NCI-H2107 treated with DMSO at 0.1 percent for 48 hours (cell line): ENCODE data around the gene CHRNA4.

Experiments
- DNase-seq: peaks from one replicate; lab custom pipeline; 2025; ENCODE audit not compliant: unreplicated experiment; lab: John Stamatoyannopoulos, UW

Gene CHRNA4

DNA sequence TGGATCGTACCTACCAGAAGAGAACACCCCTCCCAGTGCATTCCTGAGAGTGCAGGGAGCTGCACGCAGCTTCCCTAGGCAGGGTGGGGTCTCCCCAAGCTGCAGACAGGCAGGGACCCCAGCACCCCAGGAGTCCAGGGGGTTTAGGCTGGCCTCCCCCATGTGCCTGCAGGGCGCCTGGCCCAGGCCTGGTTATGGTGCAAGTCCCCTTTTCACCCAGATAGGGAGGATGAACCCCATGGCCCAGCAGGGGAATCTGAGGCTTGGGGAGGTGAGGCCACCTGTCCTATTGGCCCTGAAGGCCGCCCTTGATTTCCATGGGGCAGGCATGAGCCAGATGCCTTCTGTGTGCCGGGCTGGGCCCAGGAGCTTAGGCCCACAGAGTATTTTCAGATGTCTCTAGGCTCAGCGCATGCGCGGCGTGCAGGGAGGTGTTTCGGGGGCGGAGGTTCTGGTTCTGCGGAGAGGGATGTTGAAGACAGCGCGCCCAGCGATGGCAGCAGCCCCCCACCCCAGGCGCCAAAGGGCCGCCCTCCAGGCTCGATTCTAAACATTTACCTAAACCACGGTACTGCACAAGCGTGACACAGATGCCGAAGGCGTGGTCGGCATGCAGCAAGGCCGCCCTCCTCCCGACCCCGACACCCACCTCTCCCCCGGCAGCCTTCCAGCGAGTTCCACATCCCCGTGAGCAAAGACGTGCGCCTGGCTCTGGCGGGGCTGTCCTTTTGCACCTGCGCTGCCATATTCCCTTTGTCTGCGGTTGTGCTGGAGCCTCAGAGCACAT lies 38.8 kb downstream of the CHRNA4 start:
- no peak for DNase-seq

DNA sequence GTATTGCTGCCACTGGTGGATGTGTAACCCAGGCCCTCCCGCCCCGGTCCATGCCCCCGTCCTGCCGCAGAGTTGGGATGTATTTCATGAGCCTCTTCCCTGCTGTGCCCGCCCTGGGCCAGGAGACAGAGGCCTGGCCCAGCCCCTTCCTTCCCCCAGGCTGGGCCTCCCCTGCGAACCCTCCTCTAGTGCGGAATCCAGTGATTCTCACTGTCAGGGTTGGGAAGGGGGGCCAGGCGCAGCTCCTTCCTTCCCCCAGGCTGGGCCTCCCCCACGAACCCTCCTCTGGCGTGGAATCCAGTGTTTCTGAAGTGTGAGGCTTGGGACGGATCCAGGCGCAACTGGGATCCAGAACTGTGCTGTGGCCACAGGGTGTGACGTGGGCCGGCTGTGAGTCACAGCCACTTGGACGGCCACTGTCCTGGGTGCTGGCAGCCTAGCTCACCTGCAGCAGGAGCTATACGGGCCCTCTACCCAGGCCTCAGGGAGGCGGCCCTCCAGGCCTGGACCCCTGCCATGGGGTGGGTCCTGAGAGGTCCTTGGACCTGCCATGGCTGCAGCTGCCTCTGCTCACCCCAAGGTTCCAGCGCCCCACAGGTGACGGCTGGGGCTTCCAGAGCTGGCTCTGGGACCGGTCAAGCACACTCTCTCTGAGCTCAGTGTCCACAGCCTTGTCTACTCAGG lies 39.9 kb downstream of the CHRNA4 start:
- no peak for DNase-seq

DNA sequence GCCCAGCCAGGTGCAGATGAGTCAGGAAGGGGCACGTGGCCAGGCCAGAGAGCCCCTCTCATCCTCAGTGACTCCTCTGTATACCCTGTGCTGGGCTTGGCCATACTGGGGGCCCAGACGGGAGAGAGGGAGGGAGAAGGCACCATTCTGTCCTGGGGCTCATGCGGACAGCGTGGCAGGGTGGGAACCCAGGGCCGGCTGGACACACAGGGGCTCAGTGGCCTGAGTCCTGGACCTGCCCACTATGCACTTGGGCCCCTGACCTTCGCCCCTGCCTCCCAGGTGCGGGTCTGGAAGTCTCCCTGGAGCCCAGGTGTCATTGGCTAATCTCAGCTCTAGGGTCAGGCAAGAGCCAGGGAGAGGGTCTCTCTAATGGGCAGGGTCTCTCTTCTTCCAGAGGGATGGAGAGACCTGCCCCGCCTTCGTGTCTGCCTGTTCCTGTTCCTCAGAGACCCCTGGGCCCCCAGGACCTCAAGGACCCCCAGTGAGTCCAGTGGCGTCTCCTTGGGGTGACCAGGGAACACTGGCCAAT lies 40.5 kb downstream of the CHRNA4 start:
- DNase-seq: no peak

DNA sequence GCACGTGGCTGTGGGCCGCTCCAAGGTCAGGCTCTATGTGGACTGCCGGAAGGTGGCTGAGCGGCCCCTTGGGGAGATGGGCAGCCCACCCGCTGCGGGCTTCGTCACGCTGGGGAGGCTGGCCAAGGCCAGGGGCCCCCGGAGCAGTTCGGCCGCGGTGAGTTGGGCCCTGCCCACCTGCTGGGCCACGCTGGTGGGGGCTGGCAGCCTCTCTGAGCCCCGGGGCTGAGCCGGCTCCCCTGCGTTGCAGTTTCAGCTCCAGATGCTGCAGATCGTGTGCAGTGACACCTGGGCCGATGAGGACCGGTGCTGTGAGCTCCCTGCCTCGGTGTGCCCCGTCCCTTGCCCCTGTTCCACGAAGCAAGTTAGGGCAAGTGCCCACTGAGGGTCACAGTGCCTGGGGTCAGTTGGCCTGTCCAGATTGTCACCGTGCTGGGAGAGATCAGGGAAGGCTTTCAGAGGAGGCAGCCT lies 41.1 kb downstream of the CHRNA4 start:
- no peak for DNase-seq

DNA sequence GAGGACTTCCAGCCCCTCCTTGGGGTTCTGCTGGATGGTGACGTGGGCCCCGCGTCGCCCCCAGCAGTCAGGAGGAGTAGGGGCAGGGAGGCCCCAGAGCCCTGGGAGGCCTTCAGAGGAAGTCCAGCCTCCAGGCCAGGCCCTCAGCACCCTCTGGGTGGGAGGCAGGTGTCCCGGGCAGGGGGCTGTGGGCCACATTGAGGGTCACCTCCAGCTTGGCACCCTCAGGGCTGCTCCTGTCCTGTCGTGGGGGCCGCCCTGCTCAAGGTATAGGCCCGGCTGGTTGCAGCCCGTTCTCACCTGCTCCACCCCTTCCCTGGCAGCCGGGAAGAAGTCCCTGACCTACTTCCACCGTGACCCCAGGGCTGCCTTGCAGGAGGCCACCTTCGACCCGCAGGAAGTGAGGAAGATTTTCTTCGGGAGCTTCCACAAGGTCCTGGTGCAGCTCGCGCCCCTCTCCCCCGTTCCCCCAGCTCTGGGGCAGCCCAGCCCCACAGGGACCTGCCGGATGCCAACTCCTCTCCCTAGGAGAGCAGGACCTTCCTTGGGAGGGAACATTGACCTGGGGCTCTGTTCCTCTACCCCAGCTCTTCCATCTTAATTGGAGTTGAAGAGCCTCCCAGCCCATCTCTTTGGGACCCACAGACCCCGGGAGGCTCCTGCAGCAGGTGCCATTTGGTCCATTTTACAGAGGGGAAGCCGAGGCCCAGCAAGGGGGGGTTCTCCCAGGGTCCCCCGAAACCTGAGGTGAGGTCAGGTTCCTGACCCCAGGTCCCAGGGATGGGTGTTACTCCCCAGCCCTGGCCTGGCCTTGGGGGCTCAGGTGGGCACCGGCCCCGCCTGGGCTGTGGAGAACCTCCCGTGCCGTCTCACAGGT lies 41.7 kb downstream of the CHRNA4 start:
- no peak for DNase-seq

DNA sequence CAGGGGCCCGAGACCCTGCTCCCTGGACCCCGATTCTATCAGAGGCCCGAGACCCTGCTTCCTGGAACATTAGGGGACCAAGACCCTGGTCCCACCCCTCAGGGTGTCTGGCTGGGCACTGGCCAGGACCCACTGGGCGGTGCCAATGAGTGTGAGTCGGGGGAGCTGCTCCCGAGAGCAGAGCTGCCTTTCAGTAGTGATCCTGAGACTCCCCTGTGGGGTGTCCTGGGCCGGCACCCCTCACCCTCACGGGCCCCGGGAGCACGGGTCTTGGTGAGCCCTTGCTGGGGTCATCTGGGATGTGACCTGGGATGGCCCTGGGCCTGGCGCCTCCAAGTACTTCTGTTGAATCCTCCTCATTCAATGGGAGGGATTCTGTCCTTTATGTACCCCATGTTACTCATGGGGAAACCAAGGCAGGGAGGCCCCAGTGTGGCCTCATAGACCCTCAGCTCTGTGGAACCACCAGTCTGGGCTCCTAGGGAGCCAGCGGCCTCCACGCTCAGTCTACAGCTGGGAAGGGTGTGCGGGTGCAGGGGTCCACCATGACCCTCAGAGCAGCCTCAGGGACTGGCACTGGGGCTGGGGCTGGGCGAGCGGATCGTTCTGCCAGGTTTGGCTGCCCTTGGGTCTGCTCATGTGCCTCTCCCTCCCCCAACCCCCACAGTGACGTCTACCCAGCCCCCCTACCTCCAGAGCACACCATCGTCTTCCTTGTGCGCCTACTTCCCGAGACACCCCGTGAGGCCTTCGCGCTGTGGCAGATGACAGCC lies 42.6 kb downstream of the CHRNA4 start:
- DNase-seq: no peak

DNA sequence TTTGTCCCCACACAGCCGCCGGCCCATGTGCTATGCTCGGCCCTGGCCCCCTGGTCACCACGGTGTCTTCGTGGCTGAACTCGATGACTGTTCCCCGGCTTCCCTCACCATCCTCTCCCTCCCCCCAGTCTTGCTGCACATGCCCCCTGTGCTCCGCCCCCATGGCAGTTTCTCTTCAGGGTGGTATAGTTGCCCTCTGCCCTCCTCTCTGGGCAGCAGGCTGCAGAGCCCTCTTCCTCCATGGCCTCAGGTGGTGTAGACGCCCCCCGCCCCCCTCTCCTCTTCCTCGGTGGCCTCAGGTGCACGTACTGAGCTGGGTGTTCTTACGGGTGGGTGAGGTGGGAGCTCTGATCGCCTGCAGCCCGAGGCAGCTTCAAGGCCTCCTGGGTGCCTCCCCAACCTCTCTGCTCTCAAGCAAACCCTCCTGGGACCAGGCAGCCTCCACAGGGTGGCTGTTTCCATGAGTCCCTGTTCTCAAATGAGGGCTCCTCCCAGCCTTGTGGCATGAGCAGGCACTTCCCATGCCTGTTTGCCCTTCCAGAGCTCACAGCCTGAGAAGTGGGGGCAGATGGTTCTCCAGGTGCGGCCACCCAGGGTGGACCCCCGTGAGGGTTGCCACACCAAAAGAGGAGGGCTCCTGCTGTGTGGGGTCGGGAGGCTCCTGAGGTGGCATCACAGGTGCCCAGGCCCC lies 43.4 kb downstream of the CHRNA4 start:
- peak; percentile 49 for DNase-seq

DNA sequence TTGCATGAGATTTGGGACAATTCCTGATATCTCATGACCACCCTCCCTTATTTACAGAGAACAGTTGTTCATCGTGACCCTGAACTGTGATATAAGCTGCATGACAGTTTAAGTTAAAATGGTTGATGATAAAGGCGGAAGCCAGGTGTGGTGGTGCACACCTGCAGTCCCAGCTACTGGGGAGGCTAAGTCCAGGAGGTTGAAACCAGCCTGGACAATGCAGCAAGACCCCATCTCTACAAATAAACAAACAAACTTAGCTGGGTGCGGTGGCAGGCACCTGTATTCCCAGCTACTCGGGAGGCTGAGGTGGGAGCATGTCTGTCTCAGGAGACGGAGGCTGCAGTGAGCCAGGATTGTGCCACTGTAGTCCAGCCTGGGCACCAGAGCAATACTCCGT lies 44.1 kb downstream of the CHRNA4 start:
- no peak for DNase-seq

DNA sequence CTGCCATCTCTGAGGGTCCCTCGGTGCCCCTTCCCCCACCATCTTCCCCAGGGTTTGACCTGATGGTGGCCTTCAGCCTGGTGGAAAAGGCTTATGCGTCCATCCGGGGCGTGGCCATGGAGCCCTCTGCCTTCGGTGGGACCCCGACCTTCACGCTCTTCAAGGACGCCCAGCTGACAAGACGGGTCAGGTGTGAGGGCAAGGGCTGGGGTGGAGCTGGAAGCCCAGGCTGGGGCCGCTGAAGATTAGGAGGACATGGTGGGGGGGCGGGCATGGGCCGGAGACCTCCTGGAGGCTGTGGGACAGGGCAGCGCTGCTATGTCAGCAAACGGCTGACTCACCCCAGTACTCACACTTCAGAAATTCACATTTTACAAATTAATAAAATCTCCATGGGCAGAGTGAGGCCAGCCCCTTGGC lies 44.6 kb downstream of the CHRNA4 start:
- no peak for DNase-seq

DNA sequence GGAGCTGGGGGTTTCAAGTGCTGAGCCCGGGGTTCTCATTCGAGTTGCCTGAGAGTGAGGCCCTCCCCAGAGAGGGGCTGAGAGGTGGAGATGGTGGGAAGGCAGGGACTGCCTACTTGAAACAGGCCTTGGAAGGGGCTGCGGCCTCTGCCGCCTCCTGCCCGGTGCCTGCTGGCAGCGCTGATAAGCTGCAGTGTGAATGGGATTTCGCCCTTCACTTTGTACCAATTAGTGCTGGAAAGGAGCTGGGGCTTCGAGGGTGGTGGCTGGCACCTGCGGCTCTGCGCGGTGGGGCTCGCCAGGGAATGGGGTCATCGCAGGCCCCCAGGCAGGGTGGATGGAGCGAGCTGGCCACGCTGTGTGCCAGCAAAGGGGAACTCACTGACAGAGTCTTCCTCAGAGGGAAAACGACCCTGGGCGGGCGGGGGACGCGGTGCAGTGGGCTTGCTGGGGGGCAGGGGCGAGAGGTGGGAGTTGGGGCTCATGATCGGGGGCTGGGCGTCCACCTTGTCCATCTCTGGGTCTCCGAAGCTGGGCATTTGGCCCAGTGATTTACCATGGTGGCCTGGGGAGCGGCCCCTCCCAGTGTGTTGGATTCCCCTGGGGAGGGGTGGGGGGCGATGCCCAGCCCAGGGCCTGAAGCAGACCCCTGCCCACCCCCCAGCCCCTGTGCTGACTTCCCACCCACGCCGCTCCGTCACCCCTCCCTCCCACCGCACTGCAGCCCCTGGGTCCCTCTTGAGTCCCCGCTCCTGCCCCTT lies 45.2 kb downstream of the CHRNA4 start:
- DNase-seq: no peak

DNA sequence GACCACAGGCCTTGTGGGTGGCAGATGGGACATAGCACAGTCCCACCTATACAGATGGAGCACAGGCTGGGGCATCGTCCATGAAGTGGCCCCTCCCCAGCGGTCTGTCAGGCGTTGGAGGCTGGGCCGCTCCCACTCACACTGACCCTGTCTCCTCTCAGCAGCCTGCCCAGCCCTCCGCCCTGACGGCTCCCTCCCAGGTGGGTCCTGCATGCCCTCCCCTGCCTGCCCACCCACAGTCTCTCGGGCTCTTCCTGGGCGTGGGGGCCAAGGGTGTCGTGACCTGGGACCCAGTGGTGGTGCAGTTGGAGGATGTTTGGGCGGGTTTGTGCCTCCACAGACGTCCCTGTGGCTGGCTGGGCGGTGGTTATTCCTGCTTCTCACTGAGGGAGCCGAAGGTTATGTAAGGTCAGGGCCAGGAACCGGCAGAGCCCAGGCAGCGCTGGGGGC lies 45.9 kb downstream of the CHRNA4 start:
- no peak for DNase-seq

DNA sequence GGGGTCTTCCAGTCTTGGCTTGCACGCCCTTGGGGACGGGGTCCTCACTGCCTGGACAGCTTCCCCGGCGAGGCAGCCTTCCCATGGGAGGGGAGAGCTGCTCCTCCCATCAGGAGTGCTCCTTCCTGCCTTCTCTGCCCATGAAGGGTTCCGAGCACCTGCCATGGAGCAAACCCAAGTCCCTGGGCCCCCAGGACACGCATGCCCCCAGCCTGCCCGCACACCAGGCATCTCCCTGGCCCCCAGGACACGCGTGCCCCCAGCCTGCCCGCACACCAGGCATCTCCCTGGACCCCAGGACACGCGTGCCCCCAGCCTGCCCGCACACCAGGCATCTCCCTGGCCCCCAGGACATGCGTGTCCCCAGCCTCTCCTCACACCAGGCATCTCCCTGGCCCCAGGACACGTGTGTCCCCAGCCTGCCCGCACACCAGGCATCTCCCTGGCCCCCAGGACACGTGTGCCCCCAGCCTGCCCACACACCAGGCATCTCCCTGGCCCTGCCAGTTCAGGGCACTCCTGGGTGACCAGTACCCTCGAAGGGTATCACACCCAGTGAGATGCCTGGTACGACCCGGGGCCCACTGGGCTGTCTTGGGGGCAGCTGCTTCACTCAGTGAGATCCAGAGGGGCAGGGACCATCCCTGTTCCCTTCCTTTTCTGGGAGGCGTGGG lies 46.4 kb downstream of the CHRNA4 start:
- no peak for DNase-seq

DNA sequence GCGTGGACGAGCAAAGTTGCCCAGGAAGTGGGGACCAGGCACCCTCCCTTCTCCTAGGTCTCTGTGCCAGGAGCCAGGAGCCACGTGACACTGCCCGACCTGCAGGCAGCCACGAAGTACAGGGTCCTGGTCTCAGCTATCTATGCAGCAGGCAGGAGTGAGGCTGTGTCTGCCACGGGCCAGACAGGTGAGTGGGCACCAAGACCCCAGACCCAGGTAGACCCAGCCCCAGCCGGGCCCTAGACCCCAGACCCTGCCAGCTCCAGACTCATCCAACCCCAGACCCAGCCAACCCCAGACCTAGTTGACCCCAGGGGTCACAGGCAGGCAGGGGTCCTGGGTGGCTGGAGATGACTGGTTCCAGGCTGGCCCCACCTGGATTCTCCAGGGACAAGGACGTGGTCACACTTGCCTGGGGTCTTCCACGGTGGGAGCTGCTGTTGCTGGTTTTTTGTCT lies 47.1 kb downstream of the CHRNA4 start:
- DNase-seq: no peak

DNA sequence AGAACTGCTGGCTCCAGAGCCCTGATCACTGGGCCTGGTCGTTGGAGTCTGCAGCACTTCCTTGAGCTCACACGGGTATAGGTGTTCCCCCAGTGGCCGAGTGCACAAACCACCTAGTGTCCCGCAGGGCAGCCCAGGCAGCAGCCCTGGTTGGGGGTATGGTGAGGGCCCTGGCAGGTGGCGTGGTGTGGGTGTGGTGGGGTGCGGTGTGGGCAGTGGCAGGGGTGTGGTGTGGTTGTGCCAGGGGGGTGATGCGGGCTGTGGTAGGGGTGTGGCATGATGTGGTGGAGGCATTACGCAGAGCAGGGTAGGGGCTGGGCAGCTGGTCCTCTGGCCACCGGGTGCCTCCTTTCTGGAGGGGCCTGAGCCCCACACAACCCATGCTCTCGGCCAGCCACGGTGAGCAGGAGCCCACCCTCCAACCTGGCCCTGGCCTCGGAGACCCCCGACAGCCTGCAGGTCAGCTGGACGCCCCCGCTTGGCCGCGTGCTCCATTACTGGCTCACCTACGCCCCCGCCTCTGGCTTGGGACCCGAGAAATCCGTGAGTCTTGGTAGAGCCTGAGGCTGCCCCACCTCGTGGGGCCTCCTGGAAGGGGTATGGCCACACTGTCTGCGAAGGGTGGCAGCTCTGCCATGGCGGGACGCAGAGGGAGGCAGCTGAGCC lies 47.7 kb downstream of the CHRNA4 start:
- no peak for DNase-seq

DNA sequence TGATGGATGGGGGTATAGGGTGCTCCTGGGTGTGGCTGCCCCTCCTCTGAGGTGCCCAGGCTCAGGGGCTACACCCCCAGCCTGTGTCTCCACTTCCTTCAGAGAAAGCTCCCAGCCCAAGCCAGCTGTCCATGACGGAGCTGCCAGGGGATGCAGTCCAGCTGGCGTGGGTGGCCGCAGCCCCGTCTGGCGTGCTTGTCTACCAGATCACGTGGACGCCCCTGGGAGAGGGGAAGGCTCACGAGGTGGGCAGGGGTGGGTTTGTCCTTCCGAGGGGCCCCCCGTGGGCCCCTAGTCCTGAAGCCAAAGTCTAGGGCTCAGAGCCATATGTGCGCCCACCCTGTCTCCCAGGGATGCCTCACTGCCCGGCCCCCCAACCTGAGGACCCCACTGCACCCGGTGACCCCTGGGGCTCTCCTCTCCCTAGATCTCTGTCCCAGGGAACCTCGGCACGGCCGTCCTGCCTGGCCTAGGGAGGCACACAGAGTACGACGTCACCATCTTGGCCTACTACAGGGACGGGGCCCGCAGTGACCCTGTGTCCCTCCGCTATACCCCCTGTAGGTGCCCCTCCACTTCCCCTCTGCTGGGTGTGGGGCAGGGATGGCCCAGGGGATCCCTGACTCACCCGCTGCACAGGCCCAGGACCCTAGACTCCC lies 48.3 kb downstream of the CHRNA4 start:
- DNase-seq: no peak

DNA sequence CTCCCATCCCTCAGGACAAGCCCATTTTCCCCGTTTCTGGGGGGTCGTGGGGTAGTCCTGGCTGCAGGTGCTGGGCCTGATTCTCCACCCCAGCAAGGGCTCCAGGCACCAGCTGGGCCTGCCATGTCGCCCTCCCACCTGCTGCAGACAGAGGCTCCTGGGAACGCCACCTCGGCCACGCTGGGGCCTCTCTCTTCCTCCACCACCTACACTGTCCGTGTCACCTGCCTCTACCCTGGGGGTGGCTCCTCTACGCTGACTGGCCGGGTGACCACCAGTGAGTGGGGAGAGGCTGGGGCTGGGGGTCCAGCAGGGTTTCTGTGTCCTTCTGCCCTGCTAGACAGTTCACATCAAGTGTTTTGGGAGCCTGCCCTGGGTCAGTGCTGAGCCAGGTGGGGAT lies 48.9 kb downstream of the CHRNA4 start:
- no peak for DNase-seq

DNA sequence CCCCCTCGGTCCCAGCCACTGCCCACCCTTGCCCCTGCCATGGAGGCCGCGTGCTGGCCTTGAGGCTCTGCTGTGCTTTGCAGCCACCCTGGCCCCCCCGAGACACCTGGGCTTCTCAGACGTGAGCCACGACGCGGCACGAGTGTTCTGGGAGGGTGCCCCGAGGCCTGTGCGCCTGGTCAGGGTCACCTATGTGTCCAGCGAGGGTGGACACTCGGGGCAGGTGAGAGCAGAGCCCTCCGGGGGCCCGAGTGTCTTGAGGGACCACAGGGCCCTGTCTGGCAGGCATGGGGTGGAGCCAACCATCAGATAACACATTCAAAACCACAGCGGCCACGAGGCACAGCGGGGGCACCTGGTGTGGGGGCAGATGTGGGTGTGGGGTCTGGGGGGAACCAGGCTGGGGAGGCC lies 49.3 kb downstream of the CHRNA4 start:
- DNase-seq: no peak
